GM06990 (cell line): ENCODE data around the gene CALCOCO2.
"Not testable (repeated sequence)": the region's sequence is repeated elsewhere in the genome, so short reads cannot be mapped to it uniquely, and the experiment has no call there.

Source experiments
- DNase-seq: peaks from one replicate; pipeline ENCODE4 v3.0.0-alpha.2; 2011; ENCODE audit not compliant: insufficient read length; ENCODE audit errors: extremely low read depth
- H3K27me3 ChIP-seq: replicated peaks from 2 replicates; pipeline ENCODE4 v1.6.0; 2011; ENCODE audit warnings: low read length; ENCODE audit not compliant: control insufficient read depth, insufficient read depth
- H3K36me3 ChIP-seq: 2 replicates; pipeline ENCODE4 v1.5.1; 2011; ENCODE audit warnings: low read length; ENCODE audit not compliant: control insufficient read depth, insufficient read depth
- H3K4me3 ChIP-seq: replicated peaks from 2 replicates; pipeline ENCODE4 v1.5.1; 2011; ENCODE audit warnings: low read depth, mild to moderate bottlenecking, control low read depth, low read length
- TF ChIP-seq, protein P1 (sequence below): IDR thresholded peaks from 2 replicates; pipeline ENCODE4 v1.5.1; 2011; ENCODE audit warnings: low read length, control low read depth, mild to moderate bottlenecking, inconsistent platforms; ENCODE audit not compliant: insufficient read depth, poor library complexity, severe bottlenecking

Gene CALCOCO2

GRCh38 chr17:48816774-48817590 is 13.9 kb upstream of the CALCOCO2 start, which contains the start of gene TTLL6:
Gene TTLL6, minus strand, starts transcription at chr17:48817229. Its CDS starts 157 bp downstream, at chr17:48817072.
- peak within 1 kb of the TSS; percentile 43 for H3K4me3 ChIP-seq
- TF ChIP-seq, protein P1, sequence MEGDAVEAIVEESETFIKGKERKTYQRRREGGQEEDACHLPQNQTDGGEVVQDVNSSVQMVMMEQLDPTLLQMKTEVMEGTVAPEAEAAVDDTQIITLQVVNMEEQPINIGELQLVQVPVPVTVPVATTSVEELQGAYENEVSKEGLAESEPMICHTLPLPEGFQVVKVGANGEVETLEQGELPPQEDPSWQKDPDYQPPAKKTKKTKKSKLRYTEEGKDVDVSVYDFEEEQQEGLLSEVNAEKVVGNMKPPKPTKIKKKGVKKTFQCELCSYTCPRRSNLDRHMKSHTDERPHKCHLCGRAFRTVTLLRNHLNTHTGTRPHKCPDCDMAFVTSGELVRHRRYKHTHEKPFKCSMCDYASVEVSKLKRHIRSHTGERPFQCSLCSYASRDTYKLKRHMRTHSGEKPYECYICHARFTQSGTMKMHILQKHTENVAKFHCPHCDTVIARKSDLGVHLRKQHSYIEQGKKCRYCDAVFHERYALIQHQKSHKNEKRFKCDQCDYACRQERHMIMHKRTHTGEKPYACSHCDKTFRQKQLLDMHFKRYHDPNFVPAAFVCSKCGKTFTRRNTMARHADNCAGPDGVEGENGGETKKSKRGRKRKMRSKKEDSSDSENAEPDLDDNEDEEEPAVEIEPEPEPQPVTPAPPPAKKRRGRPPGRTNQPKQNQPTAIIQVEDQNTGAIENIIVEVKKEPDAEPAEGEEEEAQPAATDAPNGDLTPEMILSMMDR, result no peak
- peak; percentile 68 for DNase-seq
- no peaks in the 10 kb centered on the region; the same call in 1 of the 2 replicates for H3K27me3 ChIP-seq
- no peaks in the 10 kb centered on the region for H3K36me3 ChIP-seq

- TF ChIP-seq, protein P1, result no peak
- Histone ChIP-seq H3K36me3 (no peaks in the 10 kb centered on the region), H3K4me3 (no peak overlapping the region), H3K27me3 (no peaks in the 10 kb centered on the region; the same call in 1 of the 2 replicates)
- no peak for DNase-seq
Observed at GRCh38 chr17:48818361-48818841, 12.4 kb upstream of the CALCOCO2 start.

DNA sequence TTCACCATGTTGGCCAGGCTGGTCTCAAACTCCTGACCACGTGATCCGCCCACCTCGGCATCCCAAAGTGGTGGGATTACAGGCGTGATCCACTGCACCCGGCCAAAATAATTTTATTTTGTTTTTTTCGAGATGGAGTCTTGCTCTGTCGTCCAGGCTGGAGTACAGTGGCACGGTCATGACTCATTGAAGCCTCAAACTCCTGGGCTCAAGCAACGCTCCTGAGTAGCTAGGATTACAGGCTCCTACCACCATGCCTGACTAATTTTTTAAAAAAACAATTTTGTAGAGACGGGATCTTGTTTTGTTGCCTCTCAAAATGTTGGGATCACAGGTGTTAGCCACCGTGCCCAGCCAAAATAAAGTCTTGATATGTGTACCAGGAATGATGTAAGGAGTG is 11.4 kb upstream of the CALCOCO2 start:
- Histone ChIP-seq H3K36me3 (no peaks in the 10 kb centered on the region), H3K4me3 (no peak overlapping the region), H3K27me3 (no peaks in the 10 kb centered on the region; the same call in 1 of the 2 replicates)
- TF ChIP-seq, protein P1, result no peak
- DNase-seq, result no peak

DNA sequence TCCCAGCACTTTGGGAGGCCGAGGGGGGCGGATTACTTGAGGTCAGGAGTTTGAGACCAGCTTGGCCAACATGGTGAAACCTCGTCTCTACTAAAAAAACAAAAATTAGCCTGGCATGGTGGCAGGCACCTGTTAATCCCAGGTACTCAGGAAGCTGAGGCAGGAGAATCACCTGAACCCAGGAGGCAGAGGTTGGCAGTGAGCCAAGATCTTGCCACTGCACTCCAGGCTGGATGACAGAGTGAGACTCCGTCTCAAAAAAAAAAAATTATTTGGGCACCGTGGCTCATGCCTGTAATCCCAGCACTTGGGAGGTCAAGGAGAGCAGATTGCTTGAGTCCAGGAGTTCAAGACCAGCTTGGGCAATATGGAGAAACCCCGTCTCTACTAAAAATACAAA is 9.9 kb upstream of the CALCOCO2 start:
- H3K36me3 ChIP-seq, H3K4me3 ChIP-seq, H3K27me3 ChIP-seq, DNase-seq: not testable (repeated sequence)

GRCh38 chr17:48825446-48826381 is 5.1 kb upstream of the CALCOCO2 start:
- Histone ChIP-seq H3K27me3 (no peaks in the 10 kb centered on the region), H3K36me3 (no peaks in the 10 kb centered on the region), H3K4me3 (no peak overlapping the region)
- DNase-seq, result no peak
- TF ChIP-seq, protein P1, result no peak

GRCh38 chr17:48831549-48831883 is 681 bp downstream of the CALCOCO2 start:
- peak overlapping the region; percentile 82 for H3K4me3 ChIP-seq
- H3K36me3 ChIP-seq, result no peaks in the 10 kb centered on the region
- TF ChIP-seq, protein P1, result no peak
- H3K27me3 ChIP-seq, result no peaks in the 10 kb centered on the region
- DNase-seq, result no peak
